ENCODE results near the gene FAM149A. TPM values are rescaled to one million over a fixed set of nuclear protein-coding genes. Genes with fewer than 3 reads are reported as not detected.

The FAM149A gene
- total and polyA plus RNA-seq, 10 of the 15 experiments (the other 5 are each of a cell fraction or from before 2014, with no cell fraction given), result 0.38 to 1.9 (median 0.99) TPM

- no peak overlapping the region for H3K27ac ChIP-seq (ENCODE audit: control insufficient read depth, insufficient read depth)
- CTCF ChIA-PET, result interaction anchor here (2.2 kb wide), 1 partner anchor 8 kb away, joined by 7 read pairs; no protein-coding TSS in a partner anchor
Measured at GRCh38 chr4:186193851-186194250, 89.3 kb downstream of the FAM149A start.

GRCh38 chr4:186196063-186196462, 91.6 kb downstream of the FAM149A start:
- Histone ChIP-seq H3K4me1 (ENCODE audit: control insufficient read depth, insufficient read depth, low read length) (no peaks in the 10 kb centered on the region), H3K4me2 (ENCODE audit: control insufficient read depth, insufficient read depth) (no peak overlapping the region), H4K20me1 (ENCODE audit: control insufficient read depth, insufficient read depth) (no peaks in the 10 kb centered on the region), H3K27ac (ENCODE audit: control insufficient read depth, insufficient read depth) (no peak overlapping the region), H3K27me3 (replicated peaks in 1 of 2; ENCODE audit: control insufficient read depth in 2 of 2, insufficient read depth in 2 of 2, low read length in 1 of 2) (no peaks in the 10 kb centered on the region), H3K9me3 (replicated peaks; ENCODE audit: control insufficient read depth, insufficient read depth, low read length) (no peaks in the 10 kb centered on the region), H2AFZ (ENCODE audit: control insufficient read depth, low read depth, low read length) (no peak overlapping the region), H3K36me3 (ENCODE audit: control insufficient read depth in 2 of 2, insufficient read depth in 2 of 2, low read length in 1 of 2) (no peaks in the 10 kb centered on the region), H3K79me2 (ENCODE audit: control insufficient read depth, insufficient read depth, low read length) (peaks cover 1% of the 10 kb centered on the region), H3K4me3 (no peak overlapping the region), H3K9ac (ENCODE audit: control insufficient read depth, insufficient read depth, low read length) (no peak overlapping the region)
- in situ Hi-C loops (cut with MboI), result no loop called here
- ChIA-PET SMC1A (ENCODE audit: uncharacterized antibody, unreplicated experiment) (interaction anchor here (1.1 kb wide), 1 partner anchor 11 kb away, joined by 3 read pairs; no protein-coding TSS in a partner anchor), CTCF (no interaction called here), RAD21 (ENCODE audit: unreplicated experiment) (no interaction called here), POLR2A (no interaction called here)
- intact Hi-C loops (cut with micrococcal nuclease; ENCODE audit: unreplicated experiment), result no loop called here
- ATAC-seq (no peak), FAIRE-seq (no peak), DNase-seq (ENCODE audit: low read depth, low spot score) (no peak)
- WGBS (ENCODE audit: insufficient coverage, insufficient replicate concordance, low lambda C conversion rate, missing lambda C conversion rate), result 85% methylated on average over 6 of the region's 6 CpGs
- no TSS peak for BruUV-seq (replicated peaks)
- TF ChIP-seq SMC3 (IDR thresholded peaks at IDR 0.05; ENCODE audit: borderline replicate concordance, low read length) (no peak), TBL1XR1 (IDR thresholded peaks at IDR 0.05; ENCODE audit: low read depth, low read length) (no peak), E2F8 (IDR thresholded peaks at IDR 0.05; ENCODE audit: low read depth, partially characterized antibody) (no peak), KDM1A (IDR thresholded peaks at IDR 0.05; ENCODE audit: borderline replicate concordance) (no peak), EZH2 (IDR thresholded peaks at IDR 0.05; ENCODE audit: borderline replicate concordance, control insufficient read depth, low read depth, low read length) (no peak), E4F1 (IDR thresholded peaks at IDR 0.05; ENCODE audit: borderline replicate concordance, partially characterized antibody) (no peak), GATAD2B (conservative IDR thresholded peaks at IDR 0.05; ENCODE audit: low read depth) (no peak), HCFC1 (IDR thresholded peaks at IDR 0.05; ENCODE audit: low read length) (no peak)

More at GRCh38 chr4:186193851-186194250, 89.3 kb downstream of the FAM149A start:
- no TSS peak for BruUV-seq (replicated peaks)
- ATAC-seq (no peak), FAIRE-seq (no peak), DNase-seq (ENCODE audit: low read depth, low spot score) (no peak)
- ChIA-PET SMC1A (ENCODE audit: uncharacterized antibody, unreplicated experiment) (no interaction called here), RAD21 (ENCODE audit: unreplicated experiment) (no interaction called here), POLR2A (no interaction called here)
- Histone ChIP-seq H4K20me1 (ENCODE audit: control insufficient read depth, insufficient read depth) (no peaks in the 10 kb centered on the region), H3K4me3 (no peak overlapping the region), H3K36me3 (ENCODE audit: control insufficient read depth in 2 of 2, insufficient read depth in 2 of 2, low read length in 1 of 2) (no peaks in the 10 kb centered on the region), H3K79me2 (ENCODE audit: control insufficient read depth, insufficient read depth, low read length) (peaks cover 1% of the 10 kb centered on the region), H3K9ac (ENCODE audit: control insufficient read depth, insufficient read depth, low read length) (no peak overlapping the region), H3K4me1 (ENCODE audit: control insufficient read depth, insufficient read depth, low read length) (peaks cover 7% of the 10 kb centered on the region), H3K4me2 (ENCODE audit: control insufficient read depth, insufficient read depth) (no peak overlapping the region), H3K27me3 (replicated peaks in 1 of 2; ENCODE audit: control insufficient read depth in 2 of 2, insufficient read depth in 2 of 2, low read length in 1 of 2) (no peaks in the 10 kb centered on the region), H3K9me3 (replicated peaks; ENCODE audit: control insufficient read depth, insufficient read depth, low read length) (no peaks in the 10 kb centered on the region), H2AFZ (ENCODE audit: control insufficient read depth, low read depth, low read length) (no peak overlapping the region)
- in situ Hi-C loops (cut with MboI), result no loop called here
- intact Hi-C loops (cut with micrococcal nuclease; ENCODE audit: unreplicated experiment), result no loop called here
- TF ChIP-seq GATAD2B (conservative IDR thresholded peaks at IDR 0.05; ENCODE audit: low read depth) (no peak), CBFB (IDR thresholded peaks at IDR 0.05; ENCODE audit: low read depth) (no peak), PKNOX1 (IDR thresholded peaks at IDR 0.05) (peak; percentile 51; the same call in 1 of the 2 replicates), RBBP5 (conservative IDR thresholded peaks at IDR 0.05) (no peak)
- WGBS (ENCODE audit: insufficient coverage, insufficient replicate concordance, low lambda C conversion rate, missing lambda C conversion rate), result over 99% methylated on average over 5 of the region's 5 CpGs

All from GM12878 (cell line).